Calu3 (cell line): ENCODE data around the gene DUSP11. TPM values are rescaled to one million over a fixed set of nuclear protein-coding genes. Genes with fewer than 3 reads are reported as not detected.
"Not testable (repeated sequence)": the region's sequence is repeated elsewhere in the genome, so short reads cannot be mapped to it uniquely, and the experiment has no call there.

Experiments
- BruUV-seq: library from RNA; stranded (reverse); fragments of 400-500 nt; replicated peaks from 2 replicates; lab custom pipeline; 2021; lab: Mats Ljungman, UMichigan
- CTCF ChIA-PET: fragments of 300-600 bp; sonication (Branson Sonifier 250); formaldehyde crosslinking; loops from one replicate; lab custom pipeline; 2022; ENCODE audit warnings: antibody characterized with exemption; lab: Charles Lee
- DNase-seq: peaks from one replicate; pipeline ENCODE4 v3.0.0; 2022
- H3K27ac Mint-ChIP-seq: one replicate; pipeline ENCODE4 v1.8.0; 2022; ENCODE audit warnings: mixed read lengths; ENCODE audit not compliant: unreplicated experiment
- H3K27me3 Mint-ChIP-seq: one replicate; pipeline ENCODE4 v1.8.0; 2022; ENCODE audit warnings: mixed read lengths; ENCODE audit not compliant: unreplicated experiment
- H3K36me3 Mint-ChIP-seq: one replicate; pipeline ENCODE4 v1.8.0; 2022; ENCODE audit warnings: mild to moderate bottlenecking, moderate library complexity, mixed read lengths; ENCODE audit not compliant: insufficient read depth, unreplicated experiment
- H3K4me1 Mint-ChIP-seq: one replicate; pipeline ENCODE4 v1.8.0; 2022; ENCODE audit warnings: mild to moderate bottlenecking, low read depth, mixed read lengths; ENCODE audit not compliant: unreplicated experiment
- H3K4me3 Mint-ChIP-seq: one replicate; pipeline ENCODE4 v1.8.0; 2022; ENCODE audit warnings: mild to moderate bottlenecking, low read depth, moderate library complexity, mixed read lengths; ENCODE audit not compliant: unreplicated experiment
- H3K9me3 Mint-ChIP-seq: one replicate; pipeline ENCODE4 v1.8.0; 2022; ENCODE audit warnings: low read depth, mixed read lengths; ENCODE audit not compliant: unreplicated experiment
- intact Hi-C: fragments of 100-400 bp; cut with micrococcal nuclease; formaldehyde crosslinking; loops from one replicate; pipeline ENCODE4 v1.10.0; 2022; ENCODE audit not compliant: unreplicated experiment
- total RNA-seq: library from RNA; stranded (reverse); gene quantifications from 2 replicates; pipeline ENCODE4 v1.2.3, GENCODE V29; 2022
- TF ChIP-seq, protein P1 (sequence below): fragments of 200-600 bp; IDR thresholded peaks from one replicate; pipeline ENCODE4 v1.8.0; 2022; ENCODE audit warnings: antibody characterized with exemption; ENCODE audit not compliant: unreplicated experiment

The DUSP11 gene
- total RNA-seq, 1 experiment from 2014 or later: 19.1 TPM

DNA sequence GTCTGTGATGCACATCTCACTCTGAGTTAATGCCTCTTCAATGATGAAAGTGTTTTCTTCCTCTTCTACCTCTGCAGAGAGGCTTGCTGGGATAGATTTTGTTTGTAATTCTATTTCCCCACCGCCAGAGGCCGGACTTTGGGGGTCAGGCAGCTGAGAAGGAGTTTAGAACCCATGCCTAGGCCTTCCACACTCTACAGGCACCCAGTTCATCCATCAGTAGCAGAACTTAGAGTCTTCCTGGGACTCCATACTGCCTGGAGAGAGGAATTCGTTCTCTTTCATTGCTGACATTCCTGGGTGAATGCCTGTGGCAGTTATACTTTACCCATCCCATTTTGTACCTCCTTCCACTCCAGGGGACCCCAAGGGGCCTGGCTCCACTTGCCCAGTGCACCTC lies 51.9 kb downstream of the DUSP11 start:
- H3K9me3 Mint-ChIP-seq: no peaks in the 10 kb centered on the region
- intact Hi-C loops: no loop called here
- no peak overlapping the region for H3K4me3 Mint-ChIP-seq
- H3K36me3 Mint-ChIP-seq: peaks cover 8% of the 10 kb centered on the region
- DNase-seq: no peak
- no peaks in the 10 kb centered on the region for H3K27me3 Mint-ChIP-seq
- no peak overlapping the region for H3K27ac Mint-ChIP-seq
- CTCF ChIA-PET: no interaction called here
- no TSS peak for BruUV-seq
- H3K4me1 Mint-ChIP-seq: no peaks in the 10 kb centered on the region
- TF ChIP-seq, protein P1, sequence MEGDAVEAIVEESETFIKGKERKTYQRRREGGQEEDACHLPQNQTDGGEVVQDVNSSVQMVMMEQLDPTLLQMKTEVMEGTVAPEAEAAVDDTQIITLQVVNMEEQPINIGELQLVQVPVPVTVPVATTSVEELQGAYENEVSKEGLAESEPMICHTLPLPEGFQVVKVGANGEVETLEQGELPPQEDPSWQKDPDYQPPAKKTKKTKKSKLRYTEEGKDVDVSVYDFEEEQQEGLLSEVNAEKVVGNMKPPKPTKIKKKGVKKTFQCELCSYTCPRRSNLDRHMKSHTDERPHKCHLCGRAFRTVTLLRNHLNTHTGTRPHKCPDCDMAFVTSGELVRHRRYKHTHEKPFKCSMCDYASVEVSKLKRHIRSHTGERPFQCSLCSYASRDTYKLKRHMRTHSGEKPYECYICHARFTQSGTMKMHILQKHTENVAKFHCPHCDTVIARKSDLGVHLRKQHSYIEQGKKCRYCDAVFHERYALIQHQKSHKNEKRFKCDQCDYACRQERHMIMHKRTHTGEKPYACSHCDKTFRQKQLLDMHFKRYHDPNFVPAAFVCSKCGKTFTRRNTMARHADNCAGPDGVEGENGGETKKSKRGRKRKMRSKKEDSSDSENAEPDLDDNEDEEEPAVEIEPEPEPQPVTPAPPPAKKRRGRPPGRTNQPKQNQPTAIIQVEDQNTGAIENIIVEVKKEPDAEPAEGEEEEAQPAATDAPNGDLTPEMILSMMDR: no peak

DNA sequence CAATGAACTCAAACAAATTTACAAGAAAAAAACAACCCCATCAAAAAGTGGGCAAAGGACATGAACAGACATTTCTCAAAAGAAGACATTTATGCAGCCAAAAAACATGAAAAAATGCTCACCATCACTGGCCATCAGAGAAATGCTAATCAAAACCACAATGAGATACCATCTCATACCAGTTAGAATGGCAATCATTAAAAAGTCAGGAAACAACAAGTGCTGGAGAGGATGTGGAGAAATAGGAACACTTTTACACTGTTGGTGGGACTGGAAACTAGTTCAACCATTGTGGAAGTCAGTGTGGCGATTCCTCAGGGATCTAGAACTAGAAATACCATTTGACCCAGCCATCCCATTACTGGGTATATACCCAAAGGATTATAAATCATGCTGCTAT lies 53.2 kb downstream of the DUSP11 start:
- H3K9me3 Mint-ChIP-seq, intact Hi-C loops, H3K36me3 Mint-ChIP-seq, BruUV-seq, H3K4me3 Mint-ChIP-seq, H3K4me1 Mint-ChIP-seq, H3K27ac Mint-ChIP-seq, CTCF ChIA-PET, DNase-seq, H3K27me3 Mint-ChIP-seq: not testable (repeated sequence)

DNA sequence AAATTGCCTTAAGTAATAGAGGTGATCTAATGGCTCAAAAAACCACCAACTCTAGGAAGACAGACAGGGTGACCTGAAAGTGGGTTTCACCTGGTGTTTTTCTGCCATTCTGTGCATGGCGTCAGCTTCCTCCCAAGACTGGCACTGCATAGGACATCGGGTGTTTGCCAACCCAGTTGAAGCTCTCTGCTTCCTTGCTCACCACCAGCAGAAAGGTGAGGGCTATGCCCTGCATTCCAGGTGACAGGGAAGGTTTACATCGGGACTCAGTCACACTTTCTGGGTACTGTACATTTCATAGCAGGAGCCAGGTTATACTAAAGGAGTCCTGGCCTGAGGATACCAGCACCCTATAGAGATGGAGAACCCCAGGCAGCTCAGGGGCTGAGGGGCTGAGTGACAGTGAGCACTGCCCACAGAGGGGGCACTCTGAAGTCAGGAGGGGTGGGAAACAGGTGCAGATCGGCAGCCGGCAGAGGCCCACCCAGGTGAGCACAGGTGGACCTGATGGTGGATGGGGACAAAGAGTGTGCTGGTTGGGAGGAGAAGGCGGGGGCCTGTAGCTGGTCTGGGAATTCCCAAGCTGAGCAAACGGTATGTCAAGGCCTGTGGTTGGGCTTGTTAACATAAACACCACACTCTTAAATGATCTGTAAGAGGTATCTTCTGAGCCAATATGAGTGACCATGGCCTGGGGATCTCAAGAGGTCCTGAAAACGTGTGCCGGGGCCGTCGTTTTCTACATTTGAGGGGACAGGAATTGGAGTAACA lies 60.9 kb downstream of the DUSP11 start:
- Mint-ChIP-seq H3K9me3 (peaks cover 3% of the 10 kb centered on the region), H3K36me3 (no peaks in the 10 kb centered on the region), H3K27ac (no peak overlapping the region), H3K4me3 (no peak overlapping the region), H3K27me3 (peaks cover 19% of the 10 kb centered on the region), H3K4me1 (no peaks in the 10 kb centered on the region)
- no TSS peak for BruUV-seq
- DNase-seq: no peak
- CTCF ChIA-PET: no interaction called here
- TF ChIP-seq, protein P1: no peak
- intact Hi-C loops: no loop called here

DNA sequence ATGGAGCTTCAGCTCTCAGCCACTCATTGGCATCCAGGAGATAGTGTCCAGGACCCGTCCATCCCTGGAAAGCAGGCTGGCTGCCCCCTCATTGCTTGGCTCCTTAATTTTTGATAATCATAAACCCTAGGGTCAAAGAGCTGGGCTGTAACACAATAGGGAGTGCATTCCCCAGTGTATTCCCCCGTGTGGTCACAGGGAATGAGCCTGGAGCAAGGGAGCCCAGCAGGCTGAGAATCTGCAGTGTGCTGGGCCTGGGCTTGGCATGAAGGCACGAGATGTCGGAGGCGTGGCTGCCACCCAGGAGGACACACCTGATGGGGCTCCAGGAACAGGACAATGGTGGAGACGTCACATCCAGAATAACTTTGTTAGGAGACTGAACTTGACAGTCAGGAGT lies 61.5 kb downstream of the DUSP11 start:
- TF ChIP-seq, protein P1: no peak
- no peak for DNase-seq
- no peaks in the 10 kb centered on the region for H3K4me1 Mint-ChIP-seq
- intact Hi-C loops: no loop called here
- peaks cover 19% of the 10 kb centered on the region for H3K27me3 Mint-ChIP-seq
- peaks cover 3% of the 10 kb centered on the region for H3K9me3 Mint-ChIP-seq
- no peak overlapping the region for H3K27ac Mint-ChIP-seq
- H3K4me3 Mint-ChIP-seq: no peak overlapping the region
- CTCF ChIA-PET: no interaction called here
- H3K36me3 Mint-ChIP-seq: no peaks in the 10 kb centered on the region
- no TSS peak for BruUV-seq

DNA sequence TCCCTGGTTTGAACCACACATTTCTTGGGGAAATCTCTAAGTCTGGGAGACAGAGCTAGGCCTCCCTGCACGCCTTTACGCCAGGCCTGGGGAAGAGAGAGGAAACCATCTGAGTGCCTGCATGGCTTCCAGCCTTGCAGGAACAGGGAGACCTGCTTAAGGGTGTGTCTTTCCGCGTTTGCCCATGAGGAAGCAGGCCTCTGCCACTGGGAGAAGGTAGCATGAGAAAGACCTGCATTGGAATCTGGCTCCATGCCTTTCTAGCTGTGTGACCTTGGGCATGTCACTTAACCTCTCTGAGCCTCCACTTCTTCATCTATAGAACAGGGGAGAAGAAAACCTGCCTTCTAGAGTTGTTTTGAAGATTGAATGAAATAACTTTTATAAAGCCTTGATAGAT lies 62.2 kb downstream of the DUSP11 start:
- H3K4me3 Mint-ChIP-seq, H3K9me3 Mint-ChIP-seq, H3K36me3 Mint-ChIP-seq, DNase-seq, H3K27ac Mint-ChIP-seq, intact Hi-C loops, BruUV-seq, CTCF ChIA-PET, H3K4me1 Mint-ChIP-seq: not testable (repeated sequence)
- peaks cover 19% of the 10 kb centered on the region for H3K27me3 Mint-ChIP-seq
